Measurements from ENCODE around the gene CCDC74B.
"Not testable (repeated sequence)": the region's sequence is repeated elsewhere in the genome, so short reads cannot be mapped to it uniquely, and the experiment has no call there.

Gene CCDC74B

GRCh38 chr2:130145006-130145414 is at the start of gene CCDC74B:
Gene CCDC74B (minus strand): TSS chr2:130145112. CDS start chr2:130144996, 116 bp downstream.
- DNase-seq (ENCODE audit: low read depth) = peak; percentile 9

GRCh38 chr2:130193824-130194223 is 48.9 kb upstream of the CCDC74B start:
- not testable (repeated sequence) for DNase-seq (ENCODE audit: low read depth)

- not testable (repeated sequence) for DNase-seq (ENCODE audit: low read depth)
Measured at GRCh38 chr2:130192451-130192850, 47.5 kb upstream of the CCDC74B start.

- not testable (repeated sequence) for DNase-seq (ENCODE audit: low read depth)
Measured at GRCh38 chr2:130191319-130191718, 46.4 kb upstream of the CCDC74B start.

- DNase-seq (ENCODE audit: low read depth) = no peak
Measured at GRCh38 chr2:130190237-130190636, 45.3 kb upstream of the CCDC74B start.

- not testable (repeated sequence) for DNase-seq (ENCODE audit: low read depth)
Measured at GRCh38 chr2:130188958-130189357, 44.0 kb upstream of the CCDC74B start.

- not testable (repeated sequence) for DNase-seq (ENCODE audit: low read depth)
Measured at GRCh38 chr2:130187859-130188792, 43.2 kb upstream of the CCDC74B start.

- DNase-seq (ENCODE audit: low read depth) = no peak
Measured at GRCh38 chr2:130187268-130187667, 42.4 kb upstream of the CCDC74B start.

- DNase-seq (ENCODE audit: low read depth) = no peak
Measured at GRCh38 chr2:130186391-130186790, 41.5 kb upstream of the CCDC74B start.

GRCh38 chr2:130185896-130186295 is 41.0 kb upstream of the CCDC74B start:
- no peak for DNase-seq (ENCODE audit: low read depth)

GRCh38 chr2:130185436-130185835 is 40.5 kb upstream of the CCDC74B start:
- DNase-seq (ENCODE audit: low read depth) = no peak

- DNase-seq (ENCODE audit: low read depth) = peak; percentile 74
Measured at GRCh38 chr2:130183512-130184373, 38.8 kb upstream of the CCDC74B start.

GRCh38 chr2:130182826-130183511 is 38.1 kb upstream of the CCDC74B start:
- DNase-seq (ENCODE audit: low read depth) = peak; percentile 7

GRCh38 chr2:130181880-130182682 is 37.2 kb upstream of the CCDC74B start, which contains the start of gene MZT2B:
Gene MZT2B (plus strand): TSS chr2:130182262. CDS start chr2:130182283, 21 bp downstream.
- DNase-seq (ENCODE audit: low read depth) = peak; percentile 71

GRCh38 chr2:130181325-130181879 is 36.5 kb upstream of the CCDC74B start, which contains the start of gene SMPD4:
Gene SMPD4 (minus strand): TSS chr2:130181602. CDS start chr2:130176592, 5,010 bp downstream.
- peak; percentile 92 for DNase-seq (ENCODE audit: low read depth)

GRCh38 chr2:130180404-130181324 is 35.8 kb upstream of the CCDC74B start:
- DNase-seq (ENCODE audit: low read depth) = peak; percentile 26

- not testable (repeated sequence) for DNase-seq (ENCODE audit: low read depth)
Measured at GRCh38 chr2:130174866-130175265, 30.0 kb upstream of the CCDC74B start.

GRCh38 chr2:130169896-130170295 is 25.0 kb upstream of the CCDC74B start:
- no peak for DNase-seq (ENCODE audit: low read depth)

GRCh38 chr2:130169163-130169562 is 24.3 kb upstream of the CCDC74B start:
- not testable (repeated sequence) for DNase-seq (ENCODE audit: low read depth)
